ENCODE data around the gene USP21.
"Not testable (repeated sequence)": the region's sequence is repeated elsewhere in the genome, so short reads cannot be mapped to it uniquely, and the experiment has no call there.

USP21 gene

DNA sequence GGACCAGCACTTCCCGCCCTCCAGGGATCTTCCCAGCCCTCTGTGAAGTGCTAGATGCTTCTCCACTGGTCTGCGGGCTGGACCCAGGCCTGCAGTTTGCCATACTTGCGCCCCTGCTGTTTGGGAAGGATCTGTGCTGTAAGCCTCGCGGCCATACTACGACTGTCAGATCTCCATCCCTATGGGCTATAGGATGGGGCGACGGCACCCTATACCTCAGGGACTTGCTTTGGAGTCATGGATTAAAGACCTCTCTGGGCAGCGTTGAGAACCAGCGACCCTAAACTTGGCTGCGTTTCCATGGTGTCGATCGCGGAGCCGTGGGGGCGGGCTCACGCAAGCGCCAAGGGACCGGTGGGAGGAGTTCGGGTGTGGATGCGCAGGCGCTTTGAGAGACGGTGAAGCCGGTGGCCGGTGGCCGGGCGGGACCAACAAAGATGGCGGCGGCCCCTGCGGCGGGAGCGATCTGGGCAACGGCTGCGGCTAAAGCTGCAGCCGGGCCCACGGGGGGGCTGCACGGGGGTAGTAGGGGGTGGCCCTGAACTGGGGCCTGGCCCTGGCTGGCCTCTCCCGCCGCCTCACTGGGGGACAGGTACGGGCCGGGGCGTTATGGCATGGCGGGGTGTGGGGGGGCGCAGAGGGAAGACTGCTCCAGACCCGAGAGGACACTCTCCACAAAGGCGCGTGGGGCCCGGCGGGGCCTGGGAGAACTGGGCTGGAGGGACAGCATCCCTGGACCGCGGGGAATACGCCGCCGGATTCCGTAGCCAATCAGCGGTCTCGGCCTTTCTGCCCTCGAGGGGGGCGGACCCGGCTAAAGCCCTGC is at the start of gene USP21:
TSS of gene USP21 (plus strand) at position 414 of the 826 bp plus-strand sequence. CDS start 1,141 bp downstream, outside the sequence.
- peak within 1 kb of the TSS; percentile 89 for H3K4me3 Mint-ChIP-seq
- H3K4me1 Mint-ChIP-seq (ENCODE audit: low read depth) = peaks cover 68% of the 10 kb centered on the region
- H3K9me3 Mint-ChIP-seq = no peaks in the 10 kb centered on the region
- no peaks in the 10 kb centered on the region for H3K27me3 Mint-ChIP-seq
- peaks cover 78% of the 10 kb centered on the region for H3K36me3 Mint-ChIP-seq (ENCODE audit: low read depth)
- peak within 1 kb of the TSS; percentile 89 for H3K27ac Mint-ChIP-seq
- intact Hi-C loops (cut with micrococcal nuclease) = no loop called here

GRCh38 chr1:161111117-161111516 is 48.2 kb upstream of the USP21 start:
- intact Hi-C loops (cut with micrococcal nuclease) = no loop called here
- Mint-ChIP-seq H3K27me3 (no peaks in the 10 kb centered on the region), H3K9me3 (no peaks in the 10 kb centered on the region), H3K36me3 (ENCODE audit: low read depth) (peaks cover 33% of the 10 kb centered on the region), H3K4me3 (no peak overlapping the region), H3K27ac (peak overlapping the region; percentile 55), H3K4me1 (ENCODE audit: low read depth) (peaks cover 53% of the 10 kb centered on the region)

DNA sequence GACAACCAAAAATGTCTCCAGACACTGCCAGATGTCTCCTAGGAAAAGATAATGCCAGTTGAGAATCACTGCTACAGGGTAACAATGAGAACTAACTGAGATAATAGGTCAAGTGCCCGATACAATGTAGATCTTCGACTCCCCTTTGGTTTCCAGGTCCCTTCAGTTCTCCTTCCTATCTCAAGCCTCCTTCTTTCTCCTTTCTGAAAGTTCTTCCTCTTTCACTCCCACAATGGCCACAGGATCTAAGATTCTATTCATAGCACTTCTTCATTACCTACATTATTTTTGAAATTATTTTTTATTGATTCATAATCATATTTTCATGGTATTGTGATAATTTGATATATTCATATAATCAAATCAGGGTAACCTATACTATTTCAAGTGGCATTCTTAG is 47.8 kb upstream of the USP21 start:
- no peaks in the 10 kb centered on the region for H3K9me3 Mint-ChIP-seq
- H3K27ac Mint-ChIP-seq = peak overlapping the region; percentile 55
- H3K4me1 Mint-ChIP-seq (ENCODE audit: low read depth) = peaks cover 53% of the 10 kb centered on the region
- peaks cover 33% of the 10 kb centered on the region for H3K36me3 Mint-ChIP-seq (ENCODE audit: low read depth)
- no peak overlapping the region for H3K4me3 Mint-ChIP-seq
- H3K27me3 Mint-ChIP-seq = no peaks in the 10 kb centered on the region
- intact Hi-C loops (cut with micrococcal nuclease) = no loop called here

GRCh38 chr1:161113915-161114314 is 45.4 kb upstream of the USP21 start:
- Mint-ChIP-seq H3K4me1 (ENCODE audit: low read depth) (peaks cover 63% of the 10 kb centered on the region), H3K27me3 (no peaks in the 10 kb centered on the region), H3K27ac (peak overlapping the region; percentile 19), H3K9me3 (no peaks in the 10 kb centered on the region), H3K4me3 (no peak overlapping the region), H3K36me3 (ENCODE audit: low read depth) (peaks cover 34% of the 10 kb centered on the region)
- intact Hi-C loops (cut with micrococcal nuclease) = no loop called here

DNA sequence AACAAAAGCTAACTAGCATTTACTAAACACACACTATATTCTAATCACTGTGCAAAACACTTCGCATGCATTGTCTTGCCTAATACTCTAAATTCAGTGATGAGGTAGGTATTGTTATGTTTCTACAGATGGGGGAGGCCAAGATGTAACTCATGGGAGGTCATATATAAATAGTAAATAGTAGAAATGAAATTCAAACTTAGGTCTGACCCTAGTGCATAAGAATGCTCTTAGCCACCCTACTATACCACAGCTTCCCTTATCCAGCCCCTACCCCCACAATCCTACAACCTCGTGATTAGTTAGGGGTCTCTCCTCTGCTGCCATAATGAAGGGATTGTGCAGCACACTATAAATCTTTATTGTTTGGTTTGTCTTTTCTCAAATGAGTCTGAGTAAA is 44.7 kb upstream of the USP21 start:
- Mint-ChIP-seq H3K27me3 (no peaks in the 10 kb centered on the region), H3K4me1 (ENCODE audit: low read depth) (peaks cover 69% of the 10 kb centered on the region), H3K27ac (peak overlapping the region; percentile 19), H3K4me3 (no peak overlapping the region), H3K36me3 (ENCODE audit: low read depth) (peaks cover 35% of the 10 kb centered on the region), H3K9me3 (no peaks in the 10 kb centered on the region)
- intact Hi-C loops (cut with micrococcal nuclease) = no loop called here

- no peaks in the 10 kb centered on the region for H3K9me3 Mint-ChIP-seq
- peaks cover 75% of the 10 kb centered on the region for H3K4me1 Mint-ChIP-seq (ENCODE audit: low read depth)
- H3K4me3 Mint-ChIP-seq = no peak overlapping the region
- H3K27me3 Mint-ChIP-seq = no peaks in the 10 kb centered on the region
- intact Hi-C loops (cut with micrococcal nuclease) = no loop called here
- peaks cover 38% of the 10 kb centered on the region for H3K36me3 Mint-ChIP-seq (ENCODE audit: low read depth)
- no peak overlapping the region for H3K27ac Mint-ChIP-seq
Measured at GRCh38 chr1:161115132-161115711, 44.1 kb upstream of the USP21 start.

GRCh38 chr1:161115961-161116360 is 43.3 kb upstream of the USP21 start:
- H3K27me3 Mint-ChIP-seq; H3K9me3 Mint-ChIP-seq; intact Hi-C loops (cut with micrococcal nuclease); H3K4me3 Mint-ChIP-seq: not testable (repeated sequence)
- Mint-ChIP-seq H3K36me3 (ENCODE audit: low read depth) (peaks cover 45% of the 10 kb centered on the region), H3K4me1 (ENCODE audit: low read depth) (peaks cover 83% of the 10 kb centered on the region), H3K27ac (peak overlapping the region; percentile 30)

DNA sequence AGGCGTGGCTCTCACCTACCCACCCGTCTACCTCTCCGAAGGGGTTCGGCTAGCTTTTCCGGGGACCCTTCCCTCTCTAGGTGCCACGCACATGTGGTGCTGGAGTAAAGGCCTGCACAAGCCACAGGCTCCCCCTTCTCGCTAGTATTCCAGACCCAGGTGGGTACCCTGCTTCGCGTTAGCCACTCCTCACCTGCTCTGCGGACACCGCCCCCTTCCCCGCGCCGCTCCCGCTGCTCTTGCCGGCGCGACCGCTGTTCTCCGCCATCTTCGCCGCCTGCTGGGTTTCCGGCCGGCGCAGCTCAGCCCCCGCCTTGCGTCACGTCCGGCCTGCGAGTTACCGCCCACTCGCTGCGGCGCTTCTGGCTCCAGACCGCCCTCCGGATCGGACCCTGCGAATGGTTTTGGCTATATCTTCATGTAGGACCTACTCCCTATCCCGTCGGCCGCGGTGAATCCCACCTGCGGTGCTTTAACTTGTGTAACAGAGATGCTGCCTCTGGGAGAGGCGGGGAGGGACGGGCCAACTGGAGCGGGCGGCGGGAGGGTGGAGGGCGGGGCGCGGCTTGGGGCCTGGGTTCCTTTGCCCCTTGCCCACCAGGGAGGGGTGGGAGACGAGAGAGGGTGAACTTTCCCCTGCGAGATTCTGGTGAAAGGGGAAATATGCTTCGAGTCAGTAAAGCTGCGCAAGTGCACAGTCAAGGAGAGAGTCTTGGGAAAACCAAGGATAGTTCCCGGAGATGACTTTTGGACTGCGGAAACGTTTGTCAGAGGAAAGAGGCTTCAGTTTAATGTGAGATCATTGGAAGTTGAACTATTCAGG is 41.3 kb upstream of the USP21 start, which contains the start of the genes NIT1 and PFDN2:
TSS of gene NIT1 (plus strand) at position 347 of the 823 bp plus-strand sequence. CDS start at position 419, 72 bp downstream.
TSS of gene PFDN2 (minus strand) at position 279 of the 823 bp plus-strand sequence. CDS start at position 268, 11 bp downstream.
- Mint-ChIP-seq H3K27ac (peak within 1 kb of the TSS; percentile 97), H3K4me1 (ENCODE audit: low read depth) (peaks cover 86% of the 10 kb centered on the region), H3K4me3 (peak within 1 kb of the TSS; percentile 89), H3K27me3 (no peaks in the 10 kb centered on the region), H3K9me3 (no peaks in the 10 kb centered on the region), H3K36me3 (ENCODE audit: low read depth) (peaks cover 65% of the 10 kb centered on the region)
- intact Hi-C loops (cut with micrococcal nuclease) = loop anchor here (2.0 kb wide), 1 partner anchor 15 kb away; the partner anchor contains the start of gene DEDD

- H3K9me3 Mint-ChIP-seq = no peaks in the 10 kb centered on the region
Measured at GRCh38 chr1:161119092-161119903, 40.0 kb upstream of the USP21 start.

DNA sequence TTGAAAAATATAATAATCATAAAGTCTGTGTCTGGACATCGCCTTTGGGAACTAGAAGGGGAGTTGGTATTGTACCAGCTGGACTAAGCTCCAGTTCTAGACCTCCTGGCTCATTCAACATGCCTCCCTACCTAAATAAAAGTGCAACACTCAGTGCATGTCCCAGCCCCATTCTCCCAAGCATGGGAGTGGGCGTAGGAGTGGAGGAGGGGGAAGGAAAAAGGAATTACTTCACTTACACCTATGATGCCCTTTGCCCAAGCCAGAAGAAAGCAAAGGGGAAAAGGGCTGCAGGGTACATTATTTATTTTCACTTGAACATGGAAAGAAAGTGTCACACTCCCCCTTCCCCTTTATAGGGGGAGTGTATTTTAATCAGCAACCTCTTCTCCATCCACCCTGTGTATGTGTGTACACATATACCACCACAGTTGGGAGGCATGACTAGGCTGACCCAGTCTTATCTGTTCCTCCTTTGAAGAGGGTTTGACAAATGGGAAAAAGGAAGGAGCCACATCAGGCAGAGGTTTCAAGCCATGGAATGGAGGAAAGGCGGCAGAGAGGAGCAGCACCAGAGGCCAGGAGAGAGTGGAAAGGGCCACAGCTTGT is 38.2 kb upstream of the USP21 start:
- peak overlapping the region; percentile 79 for H3K27ac Mint-ChIP-seq
- H3K4me1 Mint-ChIP-seq (ENCODE audit: low read depth) = peaks cover 80% of the 10 kb centered on the region
- peaks cover 86% of the 10 kb centered on the region for H3K36me3 Mint-ChIP-seq (ENCODE audit: low read depth)

More at GRCh38 chr1:161119092-161119903, 40.0 kb upstream of the USP21 start:
- Mint-ChIP-seq H3K27me3 (no peaks in the 10 kb centered on the region), H3K4me1 (ENCODE audit: low read depth) (peaks cover 86% of the 10 kb centered on the region), H3K36me3 (ENCODE audit: low read depth) (peaks cover 78% of the 10 kb centered on the region), H3K4me3 (peak overlapping the region; percentile 89), H3K27ac (peak overlapping the region; percentile 97)
- intact Hi-C loops (cut with micrococcal nuclease) = loop anchor here (2.0 kb wide), 1 partner anchor 14 kb away; the partner anchor contains the start of gene DEDD

DNA sequence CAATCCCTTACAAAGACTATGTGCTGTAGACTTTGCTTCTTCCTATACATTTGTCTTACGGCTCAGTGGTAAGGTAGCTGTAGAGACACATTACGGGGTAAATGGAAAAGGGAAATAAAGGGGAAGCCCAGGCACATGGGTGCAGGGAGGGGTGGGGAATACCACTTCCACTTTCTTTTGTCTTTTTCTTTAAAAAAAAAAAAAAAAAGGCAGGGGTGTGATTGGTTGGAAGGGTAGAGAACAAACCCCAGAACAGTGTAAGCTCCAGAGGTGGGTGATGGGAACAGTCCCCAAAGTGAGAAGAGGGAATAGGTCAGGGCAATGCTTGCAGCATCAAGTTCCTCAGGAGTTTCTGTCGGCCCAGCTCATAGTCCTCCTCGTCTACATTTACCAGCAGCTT is 37.5 kb upstream of the USP21 start:
- Mint-ChIP-seq H3K27me3 (no peaks in the 10 kb centered on the region), H3K27ac (peak overlapping the region; percentile 79), H3K9me3 (no peaks in the 10 kb centered on the region), H3K36me3 (ENCODE audit: low read depth) (peaks cover 89% of the 10 kb centered on the region), H3K4me1 (ENCODE audit: low read depth) (peaks cover 80% of the 10 kb centered on the region), H3K4me3 (no peak overlapping the region)
- intact Hi-C loops (cut with micrococcal nuclease) = no loop called here

More for the DNA sequence above, 38.2 kb upstream of the USP21 start:
- no peaks in the 10 kb centered on the region for H3K27me3 Mint-ChIP-seq
- intact Hi-C loops (cut with micrococcal nuclease) = no loop called here
- H3K9me3 Mint-ChIP-seq = no peaks in the 10 kb centered on the region
- H3K4me3 Mint-ChIP-seq = peak overlapping the region; percentile 18

GRCh38 chr1:161122967-161123366 is 36.3 kb upstream of the USP21 start:
- Mint-ChIP-seq H3K4me3 (no peak overlapping the region), H3K9me3 (no peaks in the 10 kb centered on the region), H3K36me3 (ENCODE audit: low read depth) (peaks cover 95% of the 10 kb centered on the region), H3K27me3 (no peaks in the 10 kb centered on the region), H3K27ac (peak overlapping the region; percentile 63), H3K4me1 (ENCODE audit: low read depth) (peaks cover 88% of the 10 kb centered on the region)
- intact Hi-C loops (cut with micrococcal nuclease) = no loop called here
